HG03175 (cell line): ENCODE measurements around the gene SMO.
"Not testable (repeated sequence)": the region's sequence is repeated elsewhere in the genome, so short reads cannot be mapped to it uniquely, and the experiment has no call there.

Source experiments
- ATAC-seq: cut with Tn5 transposase; IDR thresholded peaks from one replicate; pipeline ENCODE4 v1.9.1; 2021; ENCODE audit warnings: mild to moderate bottlenecking, moderate library complexity; ENCODE audit not compliant: unreplicated experiment

The SMO gene

DNA sequence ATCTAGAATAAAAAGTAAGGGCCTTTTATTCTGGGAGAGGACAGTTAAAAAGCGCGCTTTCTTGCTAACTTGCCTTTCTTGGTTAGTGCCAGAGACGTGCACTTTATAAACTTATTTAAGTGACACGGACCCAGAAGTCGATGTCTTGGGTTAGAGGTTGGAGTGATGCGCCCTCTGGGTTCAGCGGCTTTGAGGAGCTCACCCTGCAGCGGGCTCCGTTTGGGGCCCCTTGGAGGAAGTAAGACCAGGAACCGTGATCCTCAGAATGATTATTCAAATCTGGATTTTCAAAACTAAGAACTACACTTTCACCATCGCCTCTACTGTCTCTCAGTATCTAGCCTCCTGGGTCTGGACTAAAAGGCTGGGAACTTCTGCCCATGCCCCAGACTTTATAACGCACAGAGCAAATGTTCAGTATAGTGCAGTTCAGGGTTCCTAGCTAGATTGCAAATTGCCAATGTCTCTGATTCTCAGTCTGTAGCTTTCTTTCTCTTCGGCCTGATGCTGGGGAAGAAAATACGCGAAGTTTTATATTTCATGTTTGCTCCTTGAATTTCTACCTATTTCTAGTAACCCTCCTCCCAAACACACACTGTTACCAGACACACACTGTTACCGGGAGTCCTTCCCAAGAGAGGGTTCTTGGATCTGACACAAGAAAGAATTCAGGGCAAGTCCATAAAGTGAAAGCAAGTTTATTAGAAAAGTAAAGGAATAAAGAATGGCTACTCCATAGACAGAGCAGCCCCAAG, 18.6 kb upstream of the SMO start:
- no peak for ATAC-seq

DNA sequence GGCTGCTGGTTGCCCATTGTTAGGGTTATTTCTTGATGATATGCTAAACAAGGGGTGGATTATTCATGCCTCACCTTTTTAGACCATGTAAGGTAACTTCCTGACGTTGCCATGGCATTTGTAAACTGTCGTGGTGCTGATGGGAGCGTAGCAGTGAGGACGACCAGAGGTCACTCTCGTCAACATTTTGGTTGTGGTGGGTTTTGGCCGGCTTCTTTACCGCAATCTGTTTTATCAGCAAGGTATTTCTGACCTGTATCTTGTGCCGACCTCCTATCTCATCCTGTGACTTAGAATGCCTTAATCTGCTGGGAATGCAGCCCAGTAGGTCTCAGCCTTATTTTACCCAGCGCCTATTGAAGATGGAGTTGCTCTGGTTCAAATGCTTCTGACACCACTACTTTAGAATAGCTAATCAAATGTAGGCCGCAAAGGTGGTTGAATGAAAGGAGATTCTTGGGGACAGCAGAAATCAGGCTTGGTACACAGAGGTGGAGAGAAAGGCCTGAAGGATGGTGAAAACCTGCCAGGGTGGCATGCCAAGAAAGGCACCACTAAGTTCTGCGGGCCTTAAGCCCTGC, 17.9 kb upstream of the SMO start:
- ATAC-seq, result no peak

DNA sequence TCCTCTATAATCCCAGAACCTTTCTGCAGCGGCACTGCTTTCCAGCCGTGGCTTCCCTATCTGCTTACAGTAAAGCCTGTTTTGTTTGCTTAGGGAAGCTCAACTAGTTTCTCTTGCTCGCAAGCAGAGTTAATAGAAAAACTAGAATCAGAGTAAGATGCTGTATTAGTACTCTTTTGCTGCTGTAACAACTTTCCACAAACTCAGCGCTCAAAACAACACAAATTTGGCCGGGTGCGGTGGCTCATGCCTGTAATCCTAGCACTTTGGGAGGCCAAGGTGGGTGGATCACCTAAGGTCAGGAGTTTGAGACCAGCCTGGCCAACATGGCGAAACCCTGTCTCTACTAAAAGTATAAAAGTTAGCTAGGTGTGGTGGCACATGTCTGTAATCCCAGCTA, 14.6 kb upstream of the SMO start:
- not testable (repeated sequence) for ATAC-seq

DNA sequence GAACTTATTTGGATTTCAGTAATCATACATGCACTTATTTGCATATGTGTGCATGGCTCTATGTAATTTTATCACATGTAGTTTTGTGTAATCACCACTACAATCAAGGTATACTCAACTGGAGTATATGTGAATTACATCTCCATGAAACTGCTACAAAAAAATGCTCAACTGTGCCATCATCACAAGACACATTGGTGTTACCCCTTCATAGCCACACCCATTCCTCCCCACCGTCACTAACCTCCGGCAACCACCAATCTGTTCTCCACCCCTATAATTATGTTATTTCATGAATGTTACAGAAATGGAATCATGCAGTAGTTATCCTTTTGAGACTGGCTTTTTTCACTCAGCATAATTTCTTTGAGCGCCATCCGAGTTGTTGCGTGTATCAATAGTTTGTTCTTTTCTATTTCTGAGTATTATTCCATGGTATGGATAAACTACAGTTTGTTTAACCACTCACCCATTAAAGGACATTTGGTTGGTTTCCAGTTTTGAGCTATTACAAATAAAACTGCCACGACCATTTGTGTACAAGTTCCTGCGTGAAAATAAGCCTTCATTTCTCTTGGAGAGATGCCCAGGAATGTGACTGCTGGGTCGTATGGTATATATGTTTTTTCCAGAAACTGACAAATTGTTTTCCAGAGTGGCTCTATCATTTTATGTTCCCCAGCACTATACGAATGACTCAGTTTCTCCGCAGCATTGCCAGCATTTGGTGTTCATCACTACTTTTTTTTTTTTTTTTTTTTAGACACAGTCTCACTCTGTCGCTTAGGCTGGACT, 11.3 kb upstream of the SMO start:
- no peak for ATAC-seq

DNA sequence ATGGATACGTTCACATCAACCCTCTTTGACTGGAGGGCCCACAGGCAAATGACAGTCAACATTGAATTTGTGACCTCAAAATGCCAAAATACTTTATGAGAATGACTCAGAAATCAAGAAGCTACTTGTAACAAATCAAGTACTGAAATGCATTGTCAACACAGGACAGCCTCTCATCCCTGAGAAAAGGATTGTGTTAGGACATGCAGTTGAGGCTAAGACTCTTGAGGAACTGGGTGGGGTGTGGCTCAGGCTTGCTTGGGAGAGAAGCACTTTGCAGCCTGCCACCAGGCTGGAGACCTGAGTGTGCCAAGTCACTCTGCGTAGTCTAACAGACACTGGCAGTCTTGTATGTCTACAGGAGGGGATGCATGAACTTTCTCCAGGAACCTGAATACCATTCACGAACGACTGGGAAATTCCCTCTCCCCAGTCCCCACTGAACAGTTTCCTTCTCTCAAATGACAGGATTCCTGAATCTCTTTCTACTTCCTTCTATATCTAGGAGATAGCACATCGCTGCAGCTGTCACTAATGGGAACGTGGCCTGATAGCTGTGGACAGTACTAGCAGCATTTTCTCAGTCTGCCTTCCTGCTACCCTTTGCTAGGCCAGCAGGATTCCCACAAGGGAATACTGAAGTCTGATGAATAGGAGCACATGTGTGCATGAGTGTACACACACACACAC, 3.3 kb upstream of the SMO start:
- no peak for ATAC-seq

DNA sequence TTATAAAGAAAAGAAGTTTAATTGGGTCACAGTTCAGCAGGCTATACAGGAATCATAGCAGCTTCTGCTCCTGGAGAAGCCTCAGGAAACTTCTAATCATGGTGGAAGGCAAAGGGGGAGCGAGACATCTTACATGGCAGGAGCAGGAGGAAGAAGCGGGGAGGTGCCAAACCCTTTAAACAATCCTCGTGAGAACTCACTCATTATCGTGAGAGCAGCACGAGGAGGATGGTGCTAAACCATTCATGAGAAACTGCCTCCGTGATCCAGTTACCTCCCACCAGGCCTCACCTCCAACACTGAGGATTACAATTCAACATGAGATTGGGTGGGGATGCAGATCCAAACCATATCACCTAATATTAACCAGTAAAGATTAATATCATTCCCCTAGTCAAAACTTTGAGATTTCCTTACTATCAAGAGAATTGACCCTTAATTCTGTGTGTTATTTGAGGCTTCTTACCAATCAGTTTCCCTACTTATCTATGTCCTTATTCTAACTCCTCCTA, 1.6 kb upstream of the SMO start:
- ATAC-seq, result no peak

DNA sequence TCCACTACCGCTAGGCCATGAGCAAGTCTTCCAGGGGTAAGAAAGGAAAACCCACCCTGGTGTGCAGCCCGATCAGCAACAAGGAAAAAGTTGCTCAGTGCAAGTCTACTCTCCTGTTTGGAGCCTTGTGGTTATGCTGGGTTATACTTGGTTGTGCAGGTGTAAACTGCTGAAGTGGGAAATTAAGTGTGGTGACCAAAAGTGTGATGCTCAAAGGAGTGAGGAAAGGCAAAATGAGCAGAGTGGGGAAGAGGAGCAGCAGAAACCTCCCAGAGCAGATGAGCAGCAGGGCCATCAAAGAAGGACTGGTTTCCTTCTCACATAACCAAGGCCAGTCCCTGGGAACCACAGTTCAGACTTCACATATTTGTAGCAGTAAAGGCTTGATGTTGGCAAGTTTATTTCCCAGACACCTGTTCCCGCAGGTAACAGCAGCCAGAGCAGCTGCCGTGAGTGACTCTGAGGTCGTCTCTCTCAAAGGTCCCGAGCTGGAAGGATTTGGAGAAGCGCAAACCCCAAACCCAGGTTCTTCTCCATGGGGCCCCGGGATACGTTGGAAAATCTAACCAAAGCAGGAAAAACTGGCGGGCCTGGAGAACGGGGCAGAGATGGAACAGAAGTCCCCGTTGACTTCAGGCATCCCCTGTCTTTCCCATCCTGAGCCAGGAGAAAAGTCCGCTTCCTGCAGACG, 607 bp upstream of the SMO start:
- ATAC-seq, result no peak

DNA sequence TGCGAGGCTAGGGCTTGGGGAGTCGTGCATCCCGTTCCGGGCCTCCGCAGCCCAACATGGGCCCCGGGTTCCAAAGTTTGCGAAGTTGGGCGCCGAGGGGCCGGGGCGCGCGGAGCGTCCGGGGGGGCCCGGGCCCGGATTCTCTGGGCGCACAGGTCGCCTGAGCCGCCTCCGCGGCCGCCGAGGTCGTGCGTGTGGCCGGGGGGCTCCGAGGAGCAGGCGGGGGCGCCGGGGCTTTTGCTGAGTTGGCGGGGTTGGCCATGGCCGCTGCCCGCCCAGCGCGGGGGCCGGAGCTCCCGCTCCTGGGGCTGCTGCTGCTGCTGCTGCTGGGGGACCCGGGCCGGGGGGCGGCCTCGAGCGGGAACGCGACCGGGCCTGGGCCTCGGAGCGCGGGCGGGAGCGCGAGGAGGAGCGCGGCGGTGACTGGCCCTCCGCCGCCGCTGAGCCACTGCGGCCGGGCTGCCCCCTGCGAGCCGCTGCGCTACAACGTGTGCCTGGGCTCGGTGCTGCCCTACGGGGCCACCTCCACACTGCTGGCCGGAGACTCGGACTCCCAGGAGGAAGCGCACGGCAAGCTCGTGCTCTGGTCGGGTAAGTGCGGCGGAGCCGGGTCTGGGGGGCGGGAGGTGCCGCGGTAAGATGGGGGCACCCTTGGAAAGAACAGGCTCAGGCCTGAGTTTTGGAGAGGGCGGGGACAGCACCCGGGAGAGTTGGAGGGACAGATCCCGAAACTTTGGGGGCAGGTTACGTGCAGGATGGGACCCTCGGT, 643 bp downstream of the SMO start:
- ATAC-seq, result no peak

DNA sequence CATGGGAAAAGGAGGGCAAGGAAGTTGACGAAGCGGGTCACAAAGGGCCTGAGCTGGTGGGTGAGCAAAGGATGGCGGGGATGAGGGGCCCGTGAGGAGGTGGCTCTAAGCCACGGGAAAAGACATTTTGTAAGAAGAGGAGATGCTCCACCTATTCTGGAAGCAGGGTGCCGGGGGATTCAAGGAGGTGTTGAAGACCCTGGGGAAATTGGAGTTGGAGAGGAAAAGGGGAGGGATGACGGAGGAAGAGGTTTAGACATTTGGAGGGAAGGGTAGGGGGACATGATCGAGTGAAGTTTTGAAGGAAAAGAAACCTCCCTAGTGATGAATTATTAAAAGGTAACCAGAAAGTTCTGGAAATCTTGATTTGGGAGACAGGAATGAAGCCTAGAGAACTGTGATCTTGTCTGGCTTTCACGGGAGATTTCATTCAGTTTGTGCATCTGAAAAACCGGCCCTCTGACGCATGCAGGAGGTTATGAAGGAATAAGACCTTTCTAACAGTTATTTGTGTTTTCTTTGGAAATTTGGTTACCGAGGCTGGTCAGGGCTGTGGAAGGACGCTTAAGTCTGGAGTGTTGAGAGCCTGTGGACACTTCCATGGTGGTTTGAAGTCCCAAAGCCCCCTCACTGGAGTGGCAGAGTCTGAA, 1.4 kb downstream of the SMO start:
- ATAC-seq, result no peak

DNA sequence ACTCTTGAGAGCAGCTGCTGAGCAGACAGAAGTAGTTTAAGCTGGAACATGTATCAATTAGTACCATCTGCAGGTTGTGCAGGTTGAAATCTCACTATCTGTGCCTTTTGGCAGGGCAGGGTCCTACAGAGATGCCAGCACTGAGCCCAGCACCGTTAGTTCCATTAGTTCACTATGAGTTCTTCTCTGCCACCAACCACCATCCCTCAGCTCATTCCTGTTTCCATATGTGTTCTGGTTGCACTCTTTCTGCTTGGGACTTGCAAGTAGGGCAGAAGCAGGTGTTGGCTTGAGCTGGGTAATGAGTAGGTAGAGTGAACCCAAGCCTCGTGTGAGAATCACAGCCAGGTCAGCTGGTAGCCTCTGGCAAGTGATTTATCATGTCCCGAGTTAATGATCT, 2.8 kb downstream of the SMO start:
- no peak for ATAC-seq

DNA sequence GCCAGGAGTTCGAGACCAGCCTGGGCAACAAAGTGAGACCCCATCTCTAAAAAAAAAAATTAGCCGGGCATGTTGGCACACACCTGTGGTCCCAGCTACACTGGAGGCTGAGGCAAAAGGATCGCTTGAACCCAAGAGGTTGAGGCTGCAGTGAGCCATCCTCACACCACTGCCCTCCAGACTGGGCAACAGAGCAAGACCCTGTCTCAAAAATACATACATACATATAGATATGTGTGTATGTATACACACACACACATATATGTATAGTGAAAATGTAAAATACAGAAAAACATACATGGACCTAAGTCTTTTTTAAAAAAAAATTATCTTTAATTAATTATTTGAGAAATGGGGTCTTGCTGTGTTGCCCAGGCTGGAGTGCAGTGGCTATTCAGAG, 5.5 kb downstream of the SMO start:
- ATAC-seq, result no peak

DNA sequence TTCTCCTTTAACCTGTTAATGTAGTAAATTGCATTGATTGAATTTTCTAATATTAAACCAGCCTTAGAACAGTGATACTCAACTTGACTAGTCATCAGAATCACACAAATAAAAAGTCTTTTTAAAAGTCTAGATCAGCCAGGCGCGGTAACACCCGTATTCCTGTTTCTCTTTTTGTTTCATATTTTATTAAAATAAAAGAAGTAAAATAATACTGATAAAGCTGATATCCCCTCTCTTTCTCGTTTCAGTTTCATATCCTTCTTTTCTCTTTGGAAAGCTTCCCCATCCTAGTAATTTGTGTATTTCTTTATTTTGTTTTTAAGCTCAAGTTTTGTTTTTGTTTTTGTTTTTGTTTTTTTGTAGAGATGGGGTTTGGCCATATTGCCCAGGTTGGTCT, 9.3 kb downstream of the SMO start:
- ATAC-seq, result no peak

DNA sequence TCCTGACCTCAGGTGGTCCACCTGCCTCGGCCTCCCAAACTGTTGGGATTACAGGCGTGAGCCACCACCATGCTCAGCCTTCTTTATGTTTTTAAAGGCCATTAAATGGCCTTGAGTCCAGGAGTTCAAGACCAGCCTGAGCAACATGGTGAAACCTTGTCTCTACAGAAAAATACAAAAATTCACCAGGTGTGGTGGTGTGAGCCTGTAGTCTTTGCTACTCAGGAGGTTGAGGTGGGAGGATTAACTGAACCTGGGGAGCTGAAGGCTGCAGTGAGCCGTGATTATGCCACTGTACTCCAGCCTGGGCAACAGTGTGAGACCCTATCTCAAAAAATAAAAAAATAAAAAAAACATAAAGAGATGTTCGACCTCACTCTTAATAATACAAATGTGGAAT, 11.0 kb downstream of the SMO start:
- no peak for ATAC-seq

DNA sequence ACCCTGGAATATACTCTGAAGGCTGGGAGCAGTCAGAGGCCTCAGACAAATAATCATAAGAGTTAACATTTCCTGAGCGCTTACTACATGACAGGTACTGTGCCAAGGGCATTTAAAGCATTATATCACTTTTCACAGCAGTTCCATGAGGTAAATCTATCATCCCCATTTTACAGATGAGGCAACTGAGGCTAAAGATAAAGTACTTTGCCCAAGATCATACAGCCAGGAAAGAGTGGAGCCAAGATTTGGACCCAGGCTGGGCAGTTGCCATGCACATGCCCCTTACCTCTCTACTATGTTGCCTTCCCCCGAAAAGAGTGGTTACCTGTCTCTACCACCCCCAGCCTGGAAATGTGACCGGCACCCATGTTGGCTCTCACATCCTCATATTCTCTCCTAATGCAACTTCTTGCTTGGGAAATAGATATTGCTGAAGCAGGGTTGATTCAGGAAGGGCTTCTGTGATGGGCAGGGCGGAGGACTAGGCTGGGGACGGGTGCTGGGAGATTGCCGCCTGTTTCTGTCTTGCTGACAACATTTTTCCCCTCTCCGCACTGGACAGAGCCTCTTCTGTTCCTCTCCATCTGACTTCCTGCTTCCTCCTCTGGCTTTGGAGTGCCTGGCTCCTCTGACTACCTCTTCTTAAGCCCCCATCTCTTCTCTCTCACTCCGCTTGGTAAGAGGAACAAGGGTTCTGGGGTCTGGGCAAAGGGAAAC, 13.8 kb downstream of the SMO start:
- ATAC-seq, result no peak

DNA sequence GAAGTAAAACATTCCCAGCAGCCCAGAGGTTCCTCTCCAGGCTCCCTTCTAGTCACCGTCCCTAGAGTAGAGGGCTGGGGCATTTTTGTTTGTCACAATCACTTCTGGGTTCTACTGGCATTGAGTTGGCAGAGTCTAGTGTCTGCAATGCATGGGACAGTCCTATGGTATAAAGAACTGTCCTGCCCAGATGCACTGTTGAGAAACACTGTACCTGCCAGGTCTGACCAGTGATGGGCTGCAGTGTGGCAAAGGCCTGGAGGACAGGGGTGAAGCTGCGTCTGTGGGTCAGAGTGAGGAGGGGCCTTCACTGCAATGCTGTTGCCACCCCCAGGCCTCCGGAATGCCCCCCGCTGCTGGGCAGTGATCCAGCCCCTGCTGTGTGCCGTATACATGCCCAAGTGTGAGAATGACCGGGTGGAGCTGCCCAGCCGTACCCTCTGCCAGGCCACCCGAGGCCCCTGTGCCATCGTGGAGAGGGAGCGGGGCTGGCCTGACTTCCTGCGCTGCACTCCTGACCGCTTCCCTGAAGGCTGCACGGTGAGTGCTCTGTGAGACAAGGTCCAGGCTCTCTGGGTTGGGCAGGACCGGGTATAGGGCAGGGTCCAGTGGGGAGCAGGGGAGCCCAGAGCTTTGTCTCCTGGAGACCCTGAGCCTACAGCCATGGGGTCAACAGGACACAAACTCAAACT, 14.8 kb downstream of the SMO start:
- no peak for ATAC-seq

DNA sequence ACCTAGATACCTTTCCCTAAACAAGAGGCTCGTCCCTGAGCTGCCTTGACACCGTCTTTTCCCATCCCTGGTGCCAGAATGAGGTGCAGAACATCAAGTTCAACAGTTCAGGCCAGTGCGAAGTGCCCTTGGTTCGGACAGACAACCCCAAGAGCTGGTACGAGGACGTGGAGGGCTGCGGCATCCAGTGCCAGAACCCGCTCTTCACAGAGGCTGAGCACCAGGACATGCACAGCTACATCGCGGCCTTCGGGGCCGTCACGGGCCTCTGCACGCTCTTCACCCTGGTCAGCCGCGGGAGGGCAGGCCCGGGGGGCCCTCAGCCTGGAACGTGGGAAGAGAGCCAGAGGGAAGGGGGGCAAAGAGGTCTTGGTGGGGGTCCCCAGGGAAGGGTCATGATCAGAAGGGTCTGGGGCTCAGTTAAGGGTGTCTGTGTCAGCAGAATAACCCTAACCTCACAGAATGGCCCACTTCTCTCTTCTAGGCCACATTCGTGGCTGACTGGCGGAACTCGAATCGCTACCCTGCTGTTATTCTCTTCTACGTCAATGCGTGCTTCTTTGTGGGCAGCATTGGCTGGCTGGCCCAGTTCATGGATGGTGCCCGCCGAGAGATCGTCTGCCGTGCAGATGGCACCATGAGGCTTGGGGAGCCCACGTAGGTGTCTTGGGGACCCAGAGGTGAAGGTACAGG, 16.8 kb downstream of the SMO start:
- ATAC-seq, result no peak

DNA sequence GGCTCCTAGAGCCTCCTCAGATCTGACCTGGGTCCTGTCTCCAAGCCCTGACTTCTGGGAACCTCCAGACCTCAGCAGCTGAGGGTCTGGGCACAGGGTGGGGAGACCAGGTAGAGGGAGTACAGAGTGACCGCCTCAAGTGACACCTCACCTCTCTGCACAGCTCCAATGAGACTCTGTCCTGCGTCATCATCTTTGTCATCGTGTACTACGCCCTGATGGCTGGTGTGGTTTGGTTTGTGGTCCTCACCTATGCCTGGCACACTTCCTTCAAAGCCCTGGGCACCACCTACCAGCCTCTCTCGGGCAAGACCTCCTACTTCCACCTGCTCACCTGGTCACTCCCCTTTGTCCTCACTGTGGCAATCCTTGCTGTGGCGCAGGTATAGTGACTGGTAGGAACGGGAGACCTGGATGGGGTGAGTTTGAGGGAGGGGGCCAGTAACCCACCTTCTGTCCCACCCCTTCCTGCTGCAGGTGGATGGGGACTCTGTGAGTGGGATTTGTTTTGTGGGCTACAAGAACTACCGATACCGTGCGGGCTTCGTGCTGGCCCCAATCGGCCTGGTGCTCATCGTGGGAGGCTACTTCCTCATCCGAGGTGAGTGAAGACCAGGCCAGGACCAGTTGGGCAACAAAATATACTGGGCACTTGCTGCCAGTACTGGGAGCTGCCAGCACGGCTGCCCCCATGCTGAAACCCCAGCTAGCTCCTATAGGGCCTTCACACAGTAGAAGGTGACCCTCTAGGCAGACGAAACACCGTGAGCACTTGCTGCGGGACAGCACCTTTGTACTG, 17.8 kb downstream of the SMO start:
- no peak for ATAC-seq
